NCI-H1417 (cell line): ENCODE data around the gene ELAC2.

Experiments used
- DNase-seq, 3 experiments: peaks; one replicate each; lab custom pipeline; 2025; lab: John Stamatoyannopoulos, UW

Gene ELAC2

GRCh38 chr17:12953156-12953555, 64.7 kb downstream of the ELAC2 start:
- DNase-seq, result no peak

GRCh38 chr17:12952012-12952411, 65.8 kb downstream of the ELAC2 start:
- no peak for DNase-seq

GRCh38 chr17:12947047-12947446, 70.8 kb downstream of the ELAC2 start:
- DNase-seq, result no peak
